GM18858 (cell line): ENCODE results near the gene FRS3.

Experiments
- ATAC-seq: cut with Tn5 transposase; IDR thresholded peaks from one replicate; pipeline ENCODE4 v1.9.1; 2021; ENCODE audit not compliant: unreplicated experiment

FRS3 gene

DNA sequence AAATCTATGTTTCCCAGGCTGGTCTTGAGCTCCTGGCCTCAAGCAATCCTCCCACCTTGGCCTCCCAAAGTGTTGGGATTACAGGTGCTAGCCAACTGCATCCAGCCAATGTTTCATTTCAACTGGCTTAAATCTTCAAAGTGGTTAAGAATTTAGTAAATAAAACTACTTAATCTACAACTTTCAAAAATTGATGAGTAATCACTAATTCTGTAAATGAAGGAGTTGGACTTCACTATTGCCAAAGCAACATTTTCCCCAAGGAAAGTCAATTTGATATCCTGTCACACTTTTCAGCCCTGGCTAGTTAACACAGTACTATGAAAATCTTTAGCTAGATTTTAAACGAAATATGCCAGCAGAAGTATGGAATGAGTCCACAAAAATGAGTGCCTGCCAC lies 11.6 kb upstream of the FRS3 start:
- no peak for ATAC-seq

DNA sequence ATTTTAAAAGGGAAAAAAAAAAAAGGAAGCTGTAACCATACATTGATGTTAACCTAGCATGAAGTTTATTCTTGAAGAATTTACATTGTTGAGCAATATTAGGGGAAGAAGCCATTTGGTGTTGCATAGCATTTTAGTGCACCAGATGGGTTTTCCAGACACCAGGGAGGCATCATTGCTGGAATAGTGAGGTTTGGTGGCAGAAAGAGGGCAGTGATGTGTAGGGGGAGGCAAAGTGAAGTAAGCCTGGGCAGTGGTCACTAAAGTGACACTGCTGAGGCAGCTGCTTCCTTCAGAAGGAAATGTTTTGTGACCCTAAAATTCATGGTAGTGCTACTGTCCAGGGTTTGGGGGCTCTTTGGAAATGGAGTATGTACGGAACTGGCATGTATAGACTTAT lies 10.3 kb upstream of the FRS3 start:
- no peak for ATAC-seq

DNA sequence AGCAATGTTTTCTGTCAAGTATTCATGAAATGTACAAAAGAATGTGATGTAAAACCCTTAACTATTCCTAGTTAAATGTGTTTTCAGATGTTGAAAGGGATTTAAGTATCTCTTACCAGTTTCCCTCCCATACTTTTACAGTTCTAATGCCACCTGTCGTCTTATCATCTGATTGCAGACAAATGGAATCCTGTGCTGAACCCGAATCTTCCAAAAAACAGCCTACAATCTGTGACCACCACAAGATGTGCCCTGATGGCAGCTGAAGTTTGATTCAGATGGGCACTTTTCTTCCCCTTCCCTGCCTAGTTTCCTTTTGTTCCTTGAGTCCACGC lies 9.7 kb upstream of the FRS3 start:
- no peak for ATAC-seq

DNA sequence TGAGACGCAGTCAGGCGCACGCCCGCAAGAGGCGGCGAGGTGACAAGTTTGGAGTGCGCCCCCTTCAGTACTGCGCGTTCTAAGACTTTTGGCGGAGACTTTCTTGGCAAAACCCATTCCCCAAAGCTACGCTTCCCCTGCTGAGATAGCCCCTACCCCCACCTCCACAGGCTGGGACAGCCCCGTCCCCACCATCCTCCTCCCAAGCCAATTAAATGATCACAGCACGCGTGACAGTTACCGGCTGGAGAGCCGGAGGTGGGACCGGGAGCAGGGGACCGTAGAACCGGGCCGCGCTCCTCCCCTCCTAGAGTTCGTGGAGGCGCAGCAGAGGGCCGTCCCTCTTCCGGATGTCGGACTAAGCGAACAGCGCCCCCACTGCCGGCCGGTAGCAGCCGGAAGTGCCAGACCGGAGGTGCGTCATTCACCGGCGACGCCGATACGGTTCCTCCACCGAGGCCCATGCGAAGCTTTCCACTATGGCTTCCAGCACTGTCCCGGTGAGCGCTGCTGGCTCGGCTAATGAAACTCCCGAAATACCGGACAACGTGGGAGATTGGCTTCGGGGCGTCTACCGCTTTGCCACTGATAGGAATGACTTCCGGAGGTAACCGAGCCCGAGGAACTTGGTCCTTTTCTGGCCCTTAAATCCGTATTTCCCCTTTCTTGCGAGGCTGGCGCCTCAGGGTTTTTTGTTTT lies 7.7 kb upstream of the FRS3 start, which contains the start of gene TOMM6:
TOMM6 (plus strand) TSS at position 476 of the 699 bp plus-strand sequence; CDS start at position 480, 4 bp downstream.
- peak; percentile 59 for ATAC-seq

DNA sequence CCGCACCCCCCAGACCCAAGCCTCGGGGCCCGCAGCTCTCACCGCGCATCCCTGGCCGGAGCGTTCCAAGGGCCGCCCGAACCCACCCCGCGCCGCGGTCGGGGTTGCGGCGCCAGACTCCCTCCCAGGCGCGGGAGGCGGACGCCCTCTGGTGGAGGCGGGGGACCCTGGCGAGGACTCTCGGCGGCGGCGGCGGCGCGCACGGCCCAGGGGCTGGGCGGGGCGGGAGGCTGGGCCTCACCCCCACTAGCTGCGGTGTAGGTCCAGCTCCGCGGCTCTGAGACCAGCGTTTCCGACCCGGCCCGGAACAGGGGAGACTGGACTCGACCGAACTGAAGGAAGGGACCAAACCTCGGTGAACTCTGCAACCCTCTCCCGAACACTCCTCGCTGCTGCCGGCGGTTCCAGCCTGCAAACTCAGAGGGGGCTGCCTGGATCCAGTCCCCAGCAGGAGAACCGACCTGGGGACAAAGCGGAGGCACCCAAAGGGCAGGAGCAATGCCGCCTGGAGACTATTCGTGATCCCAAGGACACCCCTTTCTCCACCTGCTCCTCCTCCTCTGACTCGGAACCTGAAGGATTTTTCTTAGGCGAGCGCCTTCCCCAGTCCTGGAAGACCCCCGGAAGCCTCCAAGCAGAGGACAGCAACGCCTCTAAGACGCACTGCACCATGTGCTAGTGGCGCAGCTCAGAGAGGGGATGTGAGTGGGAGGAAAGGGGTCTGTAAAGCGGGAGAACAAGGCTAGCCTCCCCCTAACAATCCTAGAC lies 6.9 kb upstream of the FRS3 start:
- ATAC-seq = peak; percentile 34

DNA sequence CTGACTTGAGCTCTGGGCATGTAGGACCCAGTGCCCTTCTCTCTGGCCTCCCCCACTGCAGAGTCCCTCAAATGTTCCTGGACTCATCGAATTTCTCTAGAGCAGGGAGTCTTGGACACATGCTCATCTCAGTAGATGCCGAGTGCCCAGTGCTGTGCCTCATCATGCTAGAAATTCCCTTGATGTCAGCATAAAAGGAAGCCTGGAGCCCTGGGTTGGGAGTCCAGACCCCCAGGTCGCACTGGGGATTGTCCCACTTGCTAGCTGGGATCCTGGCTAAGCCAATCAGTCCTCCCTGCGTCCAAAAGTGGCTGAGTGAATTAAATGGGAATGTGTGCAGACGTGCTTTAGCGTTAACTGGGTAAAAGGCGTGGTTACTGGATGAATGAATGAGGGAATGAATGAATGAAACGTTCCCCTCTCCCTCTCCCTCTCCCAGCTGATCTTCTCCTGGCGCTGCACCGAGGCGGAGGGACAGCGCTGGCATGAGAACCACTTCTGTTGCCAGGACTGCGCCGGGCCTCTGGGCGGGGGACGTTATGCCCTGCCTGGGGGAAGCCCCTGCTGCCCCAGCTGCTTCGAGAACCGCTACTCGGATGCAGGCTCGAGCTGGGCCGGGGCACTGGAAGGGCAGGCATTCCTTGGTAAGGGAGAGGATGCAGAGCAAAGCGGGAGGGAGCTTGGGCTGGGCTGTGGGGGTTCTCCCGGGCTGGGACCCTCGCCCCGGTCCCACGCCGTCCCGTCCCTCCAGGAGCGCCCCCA lies 6.2 kb upstream of the FRS3 start:
- ATAC-seq = no peak

DNA sequence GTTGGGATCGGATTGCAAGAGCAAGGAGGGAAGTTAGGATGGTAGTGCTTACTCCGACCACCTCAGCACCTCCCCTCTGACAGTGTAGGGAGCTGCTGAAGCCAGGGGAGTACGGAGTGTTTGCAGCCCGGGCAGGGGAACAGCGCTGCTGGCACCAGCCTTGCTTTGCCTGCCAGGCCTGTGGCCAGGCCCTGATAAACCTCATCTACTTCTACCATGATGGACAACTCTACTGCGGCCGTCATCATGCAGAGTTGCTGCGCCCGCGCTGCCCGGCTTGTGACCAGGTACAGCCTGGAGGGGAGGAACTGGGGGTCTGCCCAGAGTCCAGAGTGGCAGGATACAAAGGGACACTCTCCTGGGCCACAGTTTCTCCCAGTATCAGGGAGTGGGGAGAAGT lies 5.6 kb upstream of the FRS3 start:
- ATAC-seq = no peak

DNA sequence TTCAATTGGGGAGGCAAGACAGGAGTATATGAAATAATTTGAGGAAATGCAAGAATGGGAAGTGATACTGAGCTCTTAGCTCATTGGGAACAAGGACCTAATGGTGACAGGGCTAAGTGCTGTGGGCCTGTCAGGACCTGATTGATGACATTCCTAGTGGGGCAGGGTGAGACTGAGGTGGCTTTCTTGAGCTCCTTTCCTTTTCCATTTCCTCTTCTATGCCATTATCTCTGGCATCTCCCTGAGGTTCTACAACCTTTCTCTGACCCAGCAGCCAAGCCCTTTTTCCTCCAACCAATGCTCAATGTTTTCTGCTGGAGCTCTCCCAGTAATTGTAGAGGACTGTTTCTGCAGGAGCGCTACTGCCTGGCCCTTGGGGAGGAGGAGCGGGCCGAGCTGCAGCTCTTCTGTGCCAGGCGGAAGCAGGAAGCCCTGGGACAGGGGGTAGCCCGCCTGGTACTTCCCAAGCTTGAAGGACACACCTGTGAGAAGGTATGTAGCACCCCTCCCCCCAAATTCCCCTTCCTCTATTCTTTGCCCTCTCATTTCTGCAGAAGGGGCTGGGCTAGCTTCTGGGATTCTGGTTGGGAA lies 5.0 kb upstream of the FRS3 start:
- ATAC-seq = no peak

DNA sequence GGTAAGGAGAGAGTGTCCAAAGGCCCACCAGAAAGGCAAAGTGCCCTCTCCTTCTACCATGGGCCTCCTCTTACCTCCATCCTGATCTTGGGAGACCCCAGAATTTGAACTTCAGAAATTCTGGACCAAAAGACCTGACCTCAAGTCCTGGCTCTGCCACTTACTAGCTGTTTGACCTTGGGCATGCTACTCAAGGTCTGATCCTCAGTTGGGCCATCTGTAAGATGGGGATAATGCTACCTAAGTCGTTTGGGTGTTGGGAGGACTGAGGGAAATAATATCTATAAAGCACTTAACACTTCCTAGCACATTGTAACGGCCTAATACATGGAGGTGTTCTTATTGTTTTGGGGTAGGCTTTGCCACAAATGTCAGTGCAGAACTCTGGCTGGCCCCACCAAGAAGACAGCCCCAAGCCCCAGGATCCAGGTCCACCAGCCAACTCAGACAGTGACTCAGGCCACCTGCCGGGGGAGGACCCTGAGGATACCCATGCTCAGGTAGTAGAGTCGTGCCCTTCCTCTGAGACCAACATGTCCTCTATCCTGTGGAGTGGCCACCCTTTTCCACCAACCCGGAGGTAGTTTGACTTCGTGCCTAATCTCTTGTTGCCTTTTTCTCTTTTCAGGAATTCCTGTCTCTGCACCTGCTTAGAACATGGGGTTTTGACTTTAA lies 3.5 kb upstream of the FRS3 start:
- ATAC-seq = no peak

DNA sequence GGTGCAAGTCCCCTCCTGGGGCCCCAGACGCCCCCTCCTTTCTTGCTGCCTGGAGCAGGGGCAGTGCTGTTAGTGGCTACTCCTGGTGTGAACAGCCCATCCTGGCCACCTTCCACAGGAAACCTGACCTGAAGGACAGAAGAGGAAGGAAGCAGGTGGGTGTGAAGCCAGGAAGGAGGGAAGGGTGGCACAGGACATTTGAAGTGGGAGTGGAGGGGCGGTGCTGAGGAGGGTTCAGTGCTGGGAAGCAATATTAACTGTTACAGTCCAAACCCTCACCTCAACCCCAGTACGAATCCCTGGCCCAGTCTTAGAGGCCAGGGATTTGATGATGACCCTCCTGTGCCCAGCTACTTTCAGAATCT lies 1.6 kb upstream of the FRS3 start:
- no peak for ATAC-seq

DNA sequence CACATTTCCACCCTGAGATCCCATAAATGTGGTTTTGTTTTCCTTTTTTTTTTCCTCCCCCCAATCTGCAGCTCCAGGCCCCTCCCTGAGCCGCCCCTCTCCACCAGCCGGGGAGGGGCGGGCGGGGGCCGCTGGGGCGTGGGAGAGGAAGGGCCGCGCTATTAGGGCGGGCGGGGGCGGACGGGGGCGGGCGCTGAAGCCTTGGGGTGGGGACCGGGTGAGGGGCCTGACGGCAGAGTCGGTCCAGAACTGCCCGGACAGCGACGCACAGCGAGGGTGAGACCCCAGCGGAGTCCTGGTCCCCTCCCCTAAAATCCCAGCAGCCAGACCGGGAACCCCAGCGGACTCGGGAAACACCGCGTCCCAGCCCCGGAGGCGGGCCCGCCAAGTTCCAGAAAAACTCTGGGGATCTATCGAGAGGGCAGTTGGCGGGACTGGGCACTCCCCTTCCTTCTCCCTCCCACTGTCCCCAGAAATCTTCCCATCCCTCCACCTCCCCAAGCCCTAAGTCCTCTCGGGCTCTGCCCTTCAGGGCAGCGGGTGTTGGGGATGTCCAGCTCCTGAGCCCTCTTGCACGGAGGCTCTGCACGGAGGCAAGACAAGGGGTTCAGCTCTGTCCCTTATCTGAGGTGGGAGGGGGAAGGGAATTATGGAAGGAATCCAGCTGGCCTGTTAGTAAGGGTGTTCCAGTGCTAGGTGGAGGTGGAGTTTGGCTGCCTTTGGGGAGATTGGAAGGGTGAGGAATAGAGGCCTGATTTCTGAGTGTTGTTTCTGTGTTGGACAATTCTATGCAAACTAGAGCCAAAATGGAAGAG lies 1.1 kb upstream of the FRS3 start, which contains the start of gene PRICKLE4:
PRICKLE4 (plus strand) TSS at position 232 of the 815 bp plus-strand sequence. CDS start 2,692 bp downstream, outside the sequence.
- no peak for ATAC-seq

DNA sequence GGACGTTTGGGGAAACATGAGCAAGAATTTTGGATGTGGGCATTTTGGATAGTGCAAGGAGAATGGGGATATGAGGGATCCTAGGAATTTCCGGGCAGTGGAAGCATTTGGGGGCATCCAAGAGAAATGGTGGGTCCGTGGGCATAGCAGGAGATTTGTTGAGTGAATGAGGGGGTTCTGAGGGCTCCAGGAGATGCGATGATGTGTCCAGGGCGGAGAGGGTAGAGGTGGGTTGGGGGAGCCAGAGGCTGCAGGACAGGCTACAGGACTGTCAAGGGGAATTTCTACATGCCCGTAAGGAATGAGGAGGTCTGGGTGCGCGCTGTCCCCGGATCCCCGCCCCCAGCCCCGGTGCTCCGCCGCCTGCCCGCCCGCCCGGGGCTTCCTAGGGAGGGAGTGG lies 364 bp downstream of the FRS3 start:
- no peak for ATAC-seq

DNA sequence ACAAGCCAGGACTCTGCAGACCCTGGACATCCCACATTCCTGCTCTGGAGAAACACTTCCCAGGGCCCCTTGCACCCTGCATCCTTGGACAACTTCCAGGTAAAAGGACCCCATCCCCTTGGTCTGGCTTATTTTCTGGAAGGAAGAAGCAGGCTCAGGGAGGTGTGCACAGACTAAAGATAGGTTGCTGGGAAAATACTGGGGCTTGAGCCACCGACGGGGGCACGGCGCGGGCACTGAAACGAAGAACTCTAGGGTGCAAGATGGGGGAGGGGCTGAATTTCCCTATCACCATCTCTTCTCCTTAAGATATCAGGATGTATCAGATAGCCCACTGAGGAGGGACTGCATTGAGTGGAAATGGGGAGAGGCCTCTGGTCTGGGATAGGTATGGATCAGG lies 805 bp downstream of the FRS3 start:
- no peak for ATAC-seq

DNA sequence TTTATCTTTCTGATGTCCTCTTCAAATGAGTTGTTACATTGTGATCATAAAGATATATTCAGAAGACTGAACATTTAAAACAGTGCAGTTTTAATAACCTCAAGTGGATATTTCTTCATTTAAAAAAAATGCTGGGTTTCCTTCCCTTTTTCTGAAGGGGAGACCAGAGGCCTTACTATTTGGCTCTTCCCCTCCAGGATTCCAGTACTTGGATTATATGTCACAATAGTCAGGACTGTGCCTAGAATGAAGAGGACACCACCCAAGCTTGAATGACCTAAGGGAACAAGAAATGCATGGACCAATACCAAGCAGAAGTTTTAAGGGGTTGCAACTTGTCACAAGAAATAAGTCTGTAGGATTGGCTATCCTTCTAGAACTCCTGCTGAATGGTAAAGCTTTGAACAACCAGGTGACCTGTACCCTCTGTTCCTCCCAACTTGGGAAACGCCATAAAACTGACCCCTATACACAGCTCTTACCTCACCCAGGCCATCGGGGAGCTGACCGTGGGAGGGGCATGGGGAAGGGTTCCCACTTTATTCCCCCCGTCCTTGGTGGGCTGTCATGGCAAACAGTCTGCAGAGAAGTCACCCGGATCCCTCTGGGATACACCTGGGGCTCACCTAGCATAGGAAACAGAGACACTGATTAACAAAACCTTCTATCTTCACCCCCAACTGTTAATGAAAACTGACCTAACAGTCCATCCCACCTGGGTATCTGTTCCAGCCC lies 2.0 kb downstream of the FRS3 start:
- no peak for ATAC-seq

DNA sequence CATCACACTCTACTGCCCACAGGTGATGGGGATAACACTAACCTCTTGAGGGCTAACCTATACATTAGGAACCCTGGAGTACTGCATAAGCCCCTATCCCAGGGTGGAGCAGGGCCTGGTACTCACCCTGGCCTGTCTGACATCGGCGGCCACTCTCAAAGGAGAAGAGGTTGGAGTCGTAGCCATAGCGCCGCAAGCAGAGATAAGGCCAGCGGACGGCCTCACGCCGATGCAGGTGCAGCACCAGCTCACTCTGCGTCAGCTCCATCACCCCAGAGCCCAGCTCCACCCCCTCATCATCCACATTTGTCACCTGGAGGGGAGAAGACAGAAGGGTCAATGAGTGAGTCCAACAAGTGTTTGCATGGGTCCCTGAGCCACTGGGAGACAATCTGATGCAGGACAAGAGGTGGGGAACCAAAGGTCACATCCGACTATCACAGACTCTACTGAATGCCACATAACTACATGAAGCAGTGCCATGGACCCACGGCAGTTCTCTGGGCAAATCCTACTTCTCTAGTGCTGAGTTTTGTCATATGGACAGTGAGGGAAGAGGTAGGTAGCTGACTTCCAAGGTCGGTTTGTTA lies 4.3 kb downstream of the FRS3 start:
- no peak for ATAC-seq

DNA sequence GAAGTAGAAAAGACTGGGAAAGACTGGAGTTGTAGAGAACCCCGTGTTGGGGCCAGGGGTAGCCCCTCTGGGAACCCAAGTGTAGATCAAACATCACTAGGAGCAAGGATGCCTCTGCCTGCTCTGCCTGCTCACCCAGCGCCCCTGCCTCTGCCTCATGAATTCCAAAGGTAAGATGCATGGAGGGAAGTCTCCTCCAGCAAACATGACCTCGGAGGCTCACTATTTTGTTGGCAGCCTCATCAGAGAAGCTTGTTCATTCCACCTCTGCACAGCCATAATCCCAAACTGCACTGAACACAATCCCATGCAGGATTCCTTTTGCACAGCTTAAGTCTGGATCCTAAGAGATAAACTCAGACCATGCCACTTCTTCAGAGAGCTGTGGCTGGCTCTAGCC lies 4.9 kb downstream of the FRS3 start:
- ATAC-seq = no peak

DNA sequence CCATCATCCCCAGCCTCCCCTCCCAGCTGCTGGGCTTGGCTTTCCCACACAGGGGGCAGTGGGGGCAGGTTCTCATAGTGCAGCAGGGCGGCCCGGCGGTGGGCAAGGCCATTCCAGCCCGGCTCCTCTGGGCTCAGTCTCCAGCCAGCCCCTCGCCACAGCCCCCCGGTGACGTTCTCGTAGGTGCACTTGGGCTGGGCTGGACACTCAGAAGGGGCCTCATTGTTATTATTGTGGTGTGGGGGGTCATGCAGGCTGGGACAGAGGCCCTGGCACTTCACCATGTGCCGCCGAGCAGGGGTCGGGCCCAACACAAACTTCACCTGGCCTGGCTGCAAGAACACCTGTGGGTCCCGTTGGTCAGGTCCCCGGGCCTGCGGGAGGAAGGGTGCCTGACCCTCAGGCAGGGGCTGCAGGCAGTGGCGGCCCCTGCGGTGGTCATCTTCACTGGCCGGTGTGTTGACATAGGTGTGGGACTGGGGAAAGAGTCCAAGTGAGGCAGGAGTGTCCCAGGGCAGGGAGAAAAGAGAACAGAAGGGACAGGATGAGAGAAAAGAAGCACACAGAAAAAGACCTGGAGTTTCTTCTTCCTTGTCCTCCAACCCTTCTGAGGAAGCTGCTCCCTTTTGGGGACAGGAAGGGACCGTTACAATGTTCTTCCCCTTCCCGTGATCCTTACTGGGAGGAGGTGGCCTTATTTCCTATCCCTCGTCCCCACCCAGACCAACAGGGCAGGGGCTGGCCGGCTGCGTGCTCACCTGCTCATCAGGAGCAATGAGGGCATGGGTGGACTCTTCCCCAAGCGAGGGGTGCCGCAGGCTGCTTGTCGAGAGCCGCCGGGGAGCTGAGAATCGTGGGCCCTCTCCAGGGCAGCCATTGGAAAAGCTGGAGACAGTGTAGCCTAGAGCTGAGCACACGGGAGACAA lies 8.4 kb downstream of the FRS3 start:
- no peak for ATAC-seq
